ENCODE results near the gene LIMS1.

Gene LIMS1

GRCh38 chr2:108619925-108620620, 85.8 kb downstream of the LIMS1 start:
- Mint-ChIP-seq H3K36me3 (peaks cover 2% of the 10 kb centered on the region), H3K9me3 (no peaks in the 10 kb centered on the region)

GRCh38 chr2:108620656-108621055, 86.4 kb downstream of the LIMS1 start:
- H3K27me3 Mint-ChIP-seq = no peaks in the 10 kb centered on the region
- H3K9me3 Mint-ChIP-seq = no peaks in the 10 kb centered on the region
- H3K4me3 Mint-ChIP-seq = peak overlapping the region; percentile 78
- DNase-seq = no peak
- H3K27ac Mint-ChIP-seq = peak overlapping the region; percentile 96
- peaks cover 80% of the 10 kb centered on the region for H3K4me1 Mint-ChIP-seq
- CTCF ChIA-PET = interaction anchor here (0.9 to 9.5 kb wide), 6 partner anchors 9 to 26 kb away, joined by 3 to 144 read pairs (median 6); no protein-coding TSS in a partner anchor
- H3K36me3 Mint-ChIP-seq = peaks cover 2% of the 10 kb centered on the region

More at GRCh38 chr2:108619925-108620620, 85.8 kb downstream of the LIMS1 start:
- Mint-ChIP-seq H3K4me3 (peak overlapping the region; percentile 34), H3K4me1 (peaks cover 81% of the 10 kb centered on the region), H3K27ac (peak overlapping the region; percentile 96), H3K27me3 (no peaks in the 10 kb centered on the region)
- CTCF ChIA-PET = interaction anchor here (1.4 to 9.5 kb wide), 4 partner anchors 9 to 26 kb away, joined by 5 to 144 read pairs (median 10); no protein-coding TSS in a partner anchor
- no peak for DNase-seq

- peak; percentile 87 for DNase-seq
- Mint-ChIP-seq H3K9me3 (no peaks in the 10 kb centered on the region), H3K4me1 (peaks cover 78% of the 10 kb centered on the region), H3K27ac (peak overlapping the region; percentile 96), H3K4me3 (peak overlapping the region; percentile 78), H3K36me3 (peaks cover 2% of the 10 kb centered on the region), H3K27me3 (no peaks in the 10 kb centered on the region)
- CTCF ChIA-PET = interaction anchor here (0.9 to 9.5 kb wide), 6 partner anchors 8 to 27 kb away, joined by 3 to 144 read pairs (median 6); no protein-coding TSS in a partner anchor
Observed at GRCh38 chr2:108621087-108621559, 86.9 kb downstream of the LIMS1 start.

- peak overlapping the region; percentile 78 for H3K4me3 Mint-ChIP-seq
- H3K9me3 Mint-ChIP-seq = no peaks in the 10 kb centered on the region
- peaks cover 76% of the 10 kb centered on the region for H3K4me1 Mint-ChIP-seq
- peak; percentile 51 for DNase-seq
- CTCF ChIA-PET = interaction anchor here (0.9 to 9.5 kb wide), 4 partner anchors 11 to 16 kb away, joined by 3 to 144 read pairs (median 8); no protein-coding TSS in a partner anchor
- H3K36me3 Mint-ChIP-seq = peaks cover 2% of the 10 kb centered on the region
- peak overlapping the region; percentile 96 for H3K27ac Mint-ChIP-seq
- H3K27me3 Mint-ChIP-seq = no peaks in the 10 kb centered on the region
Observed at GRCh38 chr2:108621687-108622681, 87.7 kb downstream of the LIMS1 start.

GRCh38 chr2:108623616-108624015, 89.3 kb downstream of the LIMS1 start:
- Mint-ChIP-seq H3K4me1 (peaks cover 72% of the 10 kb centered on the region), H3K36me3 (peaks cover 5% of the 10 kb centered on the region), H3K9me3 (no peaks in the 10 kb centered on the region), H3K27ac (peak overlapping the region; percentile 15), H3K4me3 (peak overlapping the region; percentile 42), H3K27me3 (no peaks in the 10 kb centered on the region)
- CTCF ChIA-PET = interaction anchor here (1.1 to 2.9 kb wide), 2 partner anchors 12 to 18 kb away, joined by 5 to 26 read pairs; no protein-coding TSS in a partner anchor
- DNase-seq = no peak

- Mint-ChIP-seq H3K36me3 (peaks cover 5% of the 10 kb centered on the region), H3K27ac (no peak overlapping the region), H3K4me3 (no peak overlapping the region), H3K4me1 (peaks cover 71% of the 10 kb centered on the region), H3K27me3 (no peaks in the 10 kb centered on the region), H3K9me3 (no peaks in the 10 kb centered on the region)
- no peak for DNase-seq
- CTCF ChIA-PET = interaction anchor here (0.9 to 2.9 kb wide), 2 partner anchors 11 to 17 kb away, joined by 4 to 26 read pairs; no protein-coding TSS in a partner anchor
Observed at GRCh38 chr2:108625186-108625827, 91.0 kb downstream of the LIMS1 start.

GRCh38 chr2:108625828-108626195, 91.5 kb downstream of the LIMS1 start:
- Mint-ChIP-seq H3K4me1 (peaks cover 71% of the 10 kb centered on the region), H3K4me3 (no peak overlapping the region), H3K27ac (no peak overlapping the region), H3K36me3 (peaks cover 5% of the 10 kb centered on the region), H3K9me3 (no peaks in the 10 kb centered on the region), H3K27me3 (no peaks in the 10 kb centered on the region)
- CTCF ChIA-PET = interaction anchor here (0.9 to 2.9 kb wide), 2 partner anchors 10 to 16 kb away, joined by 4 to 26 read pairs; no protein-coding TSS in a partner anchor
- no peak for DNase-seq

GRCh38 chr2:108626995-108627394, 92.7 kb downstream of the LIMS1 start:
- no peak for DNase-seq
- peaks cover 71% of the 10 kb centered on the region for H3K4me1 Mint-ChIP-seq
- H3K27me3 Mint-ChIP-seq = no peaks in the 10 kb centered on the region
- H3K36me3 Mint-ChIP-seq = peaks cover 7% of the 10 kb centered on the region
- H3K4me3 Mint-ChIP-seq = no peak overlapping the region
- no peaks in the 10 kb centered on the region for H3K9me3 Mint-ChIP-seq
- CTCF ChIA-PET = interaction anchor here (2.2 kb wide), 1 partner anchor 10 kb away, joined by 12 read pairs; no protein-coding TSS in a partner anchor
- H3K27ac Mint-ChIP-seq = no peak overlapping the region

- CTCF ChIA-PET = interaction anchor here (1.4 to 2.2 kb wide), 4 partner anchors 9 to 44 kb away, joined by 5 to 12 read pairs (median 8); no protein-coding TSS in a partner anchor
- no peak overlapping the region for H3K4me3 Mint-ChIP-seq
- DNase-seq = no peak
- peaks cover 69% of the 10 kb centered on the region for H3K4me1 Mint-ChIP-seq
- H3K27me3 Mint-ChIP-seq = no peaks in the 10 kb centered on the region
- no peak overlapping the region for H3K27ac Mint-ChIP-seq
- no peaks in the 10 kb centered on the region for H3K9me3 Mint-ChIP-seq
- peaks cover 7% of the 10 kb centered on the region for H3K36me3 Mint-ChIP-seq
Observed at GRCh38 chr2:108627911-108628567, 93.8 kb downstream of the LIMS1 start.

- Mint-ChIP-seq H3K4me1 (peaks cover 67% of the 10 kb centered on the region), H3K36me3 (peaks cover 7% of the 10 kb centered on the region), H3K27ac (peak overlapping the region; percentile 1), H3K27me3 (no peaks in the 10 kb centered on the region), H3K9me3 (no peaks in the 10 kb centered on the region), H3K4me3 (no peak overlapping the region)
- no peak for DNase-seq
- CTCF ChIA-PET = interaction anchor here (1.0 to 2.2 kb wide), 8 partner anchors 8 to 45 kb away, joined by 4 to 12 read pairs (median 6); no protein-coding TSS in a partner anchor
Observed at GRCh38 chr2:108628936-108629335, 94.7 kb downstream of the LIMS1 start.

GRCh38 chr2:108629417-108629816, 95.1 kb downstream of the LIMS1 start:
- CTCF ChIA-PET = interaction anchor here (1.0 to 2.0 kb wide), 7 partner anchors 9 to 45 kb away, joined by 4 to 9 read pairs (median 5); no protein-coding TSS in a partner anchor
- no peak overlapping the region for H3K4me3 Mint-ChIP-seq

GRCh38 chr2:108630567-108631405, 96.5 kb downstream of the LIMS1 start:
- Mint-ChIP-seq H3K9me3 (no peaks in the 10 kb centered on the region), H3K27me3 (no peaks in the 10 kb centered on the region), H3K4me1 (peaks cover 67% of the 10 kb centered on the region), H3K4me3 (no peak overlapping the region), H3K36me3 (peaks cover 5% of the 10 kb centered on the region), H3K27ac (no peak overlapping the region)
- CTCF ChIA-PET = interaction anchor here (1.7 to 2.2 kb wide), 2 partner anchors 9 to 22 kb away, joined by 6 to 7 read pairs; no protein-coding TSS in a partner anchor
- no peak for DNase-seq

More at GRCh38 chr2:108629417-108629816, 95.1 kb downstream of the LIMS1 start:
- Mint-ChIP-seq H3K4me1 (peaks cover 67% of the 10 kb centered on the region), H3K27me3 (no peaks in the 10 kb centered on the region), H3K9me3 (no peaks in the 10 kb centered on the region), H3K27ac (peak overlapping the region; percentile 26), H3K36me3 (peaks cover 5% of the 10 kb centered on the region)
- DNase-seq = no peak
